Endothelial cell of hepatic sinusoid (primary cell): ENCODE results near the gene GRM4.

Experiments used
- in situ Hi-C: cut with HindIII; loops from 2 replicates; pipeline ENCODE4 v1.10.0; 2017; ENCODE audit warnings: low sequenced_read_pairs

The GRM4 gene

DNA sequence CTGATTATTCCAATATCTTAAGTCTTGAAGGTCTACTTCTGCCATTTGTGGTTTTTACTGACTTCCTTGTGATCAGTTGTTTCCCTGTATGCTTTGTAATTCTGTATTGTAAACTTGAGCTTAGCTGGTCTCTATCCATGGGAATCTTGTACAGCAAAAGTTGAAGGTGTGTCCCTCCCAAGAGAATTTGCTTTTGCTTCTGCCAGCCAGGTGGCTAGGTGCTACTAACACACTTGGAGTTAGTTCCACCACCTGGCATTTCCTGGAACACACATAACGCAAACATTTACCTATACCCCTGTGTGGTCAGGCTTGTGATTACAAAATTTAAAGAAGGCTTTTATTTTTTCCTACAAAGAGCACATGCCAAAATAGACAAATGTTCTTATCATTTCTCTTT is 141.2 kb downstream of the GRM4 start:
- in situ Hi-C loops: loop anchor here (5.0 kb wide), 1 partner anchor 122 kb away; no protein-coding TSS in a partner anchor

DNA sequence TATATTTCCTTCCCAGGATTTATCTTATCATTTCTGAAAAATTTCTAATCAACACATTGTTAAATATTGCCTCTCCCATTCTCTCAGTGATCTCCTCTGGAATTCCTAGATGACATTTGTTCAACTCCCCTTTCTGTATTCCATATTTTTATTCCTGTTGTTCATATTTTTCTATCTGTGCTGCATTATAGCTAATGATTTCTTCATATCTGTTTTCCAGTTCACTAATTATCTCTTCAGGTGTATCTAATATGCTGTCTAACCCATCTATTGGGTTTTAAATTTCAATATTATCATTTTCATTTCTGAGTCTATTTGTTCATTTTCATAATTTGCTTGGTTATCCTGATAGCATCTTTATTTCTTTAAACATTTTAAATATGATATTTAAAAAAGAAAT is 141.9 kb downstream of the GRM4 start:
- in situ Hi-C loops: no loop called here

DNA sequence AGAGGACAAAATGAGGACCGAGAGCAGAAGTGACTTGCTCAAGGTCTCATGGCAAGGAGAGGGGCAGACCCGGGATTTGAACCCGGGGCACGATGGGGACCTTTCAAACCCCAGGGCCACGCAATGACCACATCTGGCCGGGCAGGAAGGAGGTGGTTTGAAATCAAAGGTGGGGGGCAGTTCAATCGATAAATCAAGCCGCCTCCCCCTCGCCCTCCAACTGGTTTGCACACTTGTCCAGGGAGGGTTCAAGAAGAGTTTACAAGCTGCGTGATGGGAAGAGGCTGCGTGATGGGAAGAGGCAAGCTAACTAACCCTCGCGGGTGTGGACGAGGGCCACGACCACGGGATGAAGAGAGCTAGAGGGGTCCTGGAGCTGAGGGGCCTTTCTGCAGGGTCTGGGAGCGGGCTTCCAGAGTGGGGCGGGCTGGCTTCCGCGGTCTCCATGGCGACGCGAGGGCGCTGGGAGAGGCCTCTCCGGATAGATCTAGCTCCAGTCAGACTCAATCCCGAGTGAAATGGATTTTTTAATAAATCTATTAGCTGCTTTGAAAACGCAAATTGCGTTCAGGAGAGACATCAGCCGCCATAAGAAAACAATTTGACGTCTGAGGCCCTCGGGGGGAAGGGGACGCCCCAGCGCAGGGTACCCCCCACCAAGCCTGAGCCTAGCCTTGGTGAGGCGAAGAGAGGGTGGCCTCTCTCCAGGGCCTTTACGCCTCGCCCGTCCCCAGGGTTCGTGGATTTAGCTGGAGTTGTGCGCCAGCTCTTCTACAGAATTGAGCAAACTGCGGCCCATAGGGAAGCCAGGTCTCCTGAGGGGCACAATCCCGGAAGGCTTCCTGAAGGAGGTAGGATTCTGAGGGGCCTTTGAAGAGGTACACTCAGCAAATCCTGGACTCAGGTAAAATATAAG is 143.9 kb downstream of the GRM4 start:
- in situ Hi-C loops: no loop called here

DNA sequence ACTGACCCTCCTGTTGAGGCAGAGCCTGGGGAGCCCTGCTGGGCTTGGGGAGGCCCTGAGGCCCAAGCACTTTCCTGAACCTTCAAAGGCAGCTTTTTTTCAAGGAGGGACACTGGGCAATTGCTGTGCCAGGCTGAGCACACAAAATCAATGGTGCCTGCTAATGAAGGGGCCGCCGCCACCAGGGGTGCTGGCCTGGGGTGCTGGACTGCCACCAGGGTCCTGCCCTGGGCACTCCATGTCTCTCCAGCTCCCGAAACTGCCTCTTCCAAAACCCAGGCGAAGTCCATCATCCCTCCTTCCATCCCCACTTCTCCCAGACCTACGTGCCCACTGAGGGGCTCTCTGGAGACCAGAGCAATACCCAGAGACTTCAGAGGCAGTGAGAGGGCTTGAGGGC is 145.6 kb downstream of the GRM4 start:
- in situ Hi-C loops: no loop called here

DNA sequence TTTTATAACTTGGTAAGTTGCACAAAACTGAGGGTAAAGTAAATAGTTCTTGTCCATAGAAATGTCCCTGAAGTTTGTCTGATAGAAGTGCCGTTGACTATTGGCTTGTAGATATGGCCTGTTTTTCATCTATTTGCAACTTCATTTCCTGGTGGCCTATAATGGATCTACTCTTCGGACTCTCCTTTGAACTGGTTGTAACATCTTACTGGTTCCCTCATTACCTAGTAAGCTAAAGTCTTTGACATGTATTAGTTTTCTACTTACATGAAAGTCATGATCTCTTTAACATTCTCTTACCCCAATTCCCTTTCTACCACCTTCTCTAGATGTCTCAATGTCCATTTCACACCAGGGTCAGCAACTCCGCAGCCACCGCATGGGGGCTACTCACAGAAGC is 146.3 kb downstream of the GRM4 start:
- in situ Hi-C loops: no loop called here

DNA sequence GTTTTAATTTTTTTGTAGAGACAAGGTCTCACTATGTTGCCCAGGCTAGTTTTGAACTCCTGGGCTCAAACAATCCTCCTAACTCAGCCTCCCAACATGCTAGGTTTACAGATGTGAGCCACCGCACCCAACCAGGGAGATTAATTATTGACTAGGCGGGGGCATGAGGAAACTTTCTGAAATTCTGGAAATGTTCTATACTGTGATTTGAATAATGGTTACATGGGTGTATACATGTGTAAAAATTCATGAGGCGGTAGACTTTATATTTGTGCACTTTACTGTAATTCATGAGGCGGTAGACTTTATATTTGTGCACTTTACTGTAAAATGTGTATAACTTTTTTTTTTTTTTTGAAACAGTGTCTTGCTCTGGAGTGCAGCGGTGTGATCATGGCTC is 147.2 kb downstream of the GRM4 start:
- in situ Hi-C loops: no loop called here

DNA sequence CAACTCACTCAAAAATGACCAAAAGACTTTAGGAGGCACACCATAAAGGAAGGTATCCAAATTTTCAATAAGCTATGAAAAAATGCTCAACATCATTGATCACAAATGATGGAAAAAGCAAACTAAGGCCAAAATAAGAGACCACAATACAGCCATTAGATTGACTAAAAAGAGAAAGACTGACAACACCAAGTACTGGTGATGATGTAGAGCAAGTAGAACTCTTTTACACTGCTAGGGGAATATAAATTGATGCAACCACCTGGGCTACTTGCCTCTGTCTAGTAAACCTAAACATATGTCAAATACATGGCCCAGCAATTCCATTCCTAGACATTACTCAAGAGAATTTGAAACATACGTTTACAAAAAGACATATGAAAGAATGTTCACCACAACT is 148.6 kb downstream of the GRM4 start:
- in situ Hi-C loops: no loop called here

DNA sequence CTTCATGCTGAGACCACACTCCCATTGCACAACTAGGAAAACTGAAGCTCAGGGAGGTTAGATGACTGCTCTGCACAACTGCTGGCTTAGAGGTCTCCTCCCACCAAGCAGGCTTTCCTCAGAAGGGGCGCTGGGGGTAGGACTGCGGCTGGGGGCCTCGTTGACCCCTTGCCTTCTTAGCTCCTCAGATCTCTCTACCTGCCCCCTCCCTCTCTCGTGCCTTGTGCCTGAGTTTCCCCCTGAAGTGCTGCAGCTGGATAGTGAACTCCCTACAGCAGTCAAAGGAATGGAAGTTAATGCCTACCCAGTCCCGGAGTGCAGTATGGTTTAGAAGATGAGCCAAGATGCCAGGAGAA is 149.8 kb downstream of the GRM4 start:
- in situ Hi-C loops: no loop called here

DNA sequence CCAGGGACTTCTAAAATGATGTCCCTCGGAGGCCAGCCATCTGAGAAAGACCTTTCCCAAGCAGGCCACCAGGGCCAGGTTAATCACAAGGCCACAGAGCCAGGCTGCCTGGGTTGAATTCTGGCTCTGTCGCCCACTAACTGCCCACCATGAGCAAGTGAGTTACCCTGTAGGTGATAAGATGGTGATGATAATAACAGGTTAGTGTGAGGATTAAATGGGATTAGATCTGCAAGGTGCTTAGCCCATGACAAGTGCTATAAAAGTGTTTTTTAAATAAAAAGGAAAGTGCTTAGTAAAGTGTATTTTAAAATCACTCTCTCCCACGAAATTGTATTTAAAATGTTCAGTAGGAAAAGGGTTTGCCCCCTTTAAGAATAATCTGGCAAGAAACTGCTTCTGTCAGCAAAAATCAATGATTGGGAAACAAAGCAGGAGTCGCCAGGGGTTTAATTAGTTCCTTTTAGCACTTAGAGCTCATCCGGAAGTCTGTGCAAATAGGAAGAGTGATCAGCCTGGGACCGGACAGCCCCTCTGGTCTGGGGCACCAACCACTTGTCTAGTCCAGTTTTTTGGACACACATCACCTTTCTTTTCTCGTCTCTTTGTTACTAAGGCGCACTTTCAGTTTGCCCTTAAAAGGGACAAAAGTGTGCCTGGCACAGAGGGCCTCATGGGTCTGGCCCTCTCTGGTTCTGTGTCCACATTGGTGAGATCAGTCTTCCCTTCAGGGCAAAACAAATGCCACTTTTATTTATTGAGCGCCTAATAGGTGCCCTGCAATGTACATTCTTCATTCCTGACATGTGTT is 150.4 kb downstream of the GRM4 start:
- in situ Hi-C loops: no loop called here

DNA sequence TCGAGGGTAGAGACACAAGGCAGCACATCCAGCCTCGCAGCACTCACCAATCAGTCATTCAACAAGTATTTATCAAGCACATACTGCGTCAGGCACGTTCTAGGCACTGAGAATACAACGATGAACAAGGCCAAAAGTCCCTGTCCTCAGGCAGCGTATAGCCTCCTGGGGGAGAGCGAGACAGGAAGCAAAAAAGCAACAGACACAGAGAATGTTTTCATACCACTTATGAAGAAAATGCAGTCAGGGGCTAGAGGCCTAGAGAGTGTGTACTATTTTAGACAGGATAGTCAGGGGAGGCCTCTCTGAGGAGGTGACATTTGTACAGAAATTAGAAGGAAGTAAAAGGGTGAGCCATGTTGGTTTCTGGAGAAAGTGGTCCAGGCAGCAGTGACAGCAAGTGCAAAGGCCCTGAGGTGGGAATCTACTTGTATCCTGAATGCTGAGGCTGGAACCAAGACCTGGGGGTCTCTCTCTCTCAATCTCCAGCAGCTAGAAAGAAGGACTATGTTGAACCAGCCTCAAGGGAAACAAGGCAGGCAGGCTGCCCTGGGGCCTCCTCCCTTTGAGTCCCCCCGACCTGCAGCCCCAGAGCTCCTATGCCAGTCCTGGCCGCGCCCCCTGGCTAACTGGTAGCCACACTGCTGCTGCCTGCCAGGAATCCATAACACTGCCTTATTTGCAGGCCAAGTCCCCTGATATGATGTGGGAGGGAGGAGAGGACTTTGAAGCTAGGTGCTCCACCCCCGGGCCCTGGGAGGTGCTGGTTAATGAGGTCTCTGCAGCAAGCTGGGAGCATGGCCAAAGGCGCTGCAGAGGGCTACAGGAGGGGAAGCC is 151.2 kb downstream of the GRM4 start:
- in situ Hi-C loops: no loop called here

DNA sequence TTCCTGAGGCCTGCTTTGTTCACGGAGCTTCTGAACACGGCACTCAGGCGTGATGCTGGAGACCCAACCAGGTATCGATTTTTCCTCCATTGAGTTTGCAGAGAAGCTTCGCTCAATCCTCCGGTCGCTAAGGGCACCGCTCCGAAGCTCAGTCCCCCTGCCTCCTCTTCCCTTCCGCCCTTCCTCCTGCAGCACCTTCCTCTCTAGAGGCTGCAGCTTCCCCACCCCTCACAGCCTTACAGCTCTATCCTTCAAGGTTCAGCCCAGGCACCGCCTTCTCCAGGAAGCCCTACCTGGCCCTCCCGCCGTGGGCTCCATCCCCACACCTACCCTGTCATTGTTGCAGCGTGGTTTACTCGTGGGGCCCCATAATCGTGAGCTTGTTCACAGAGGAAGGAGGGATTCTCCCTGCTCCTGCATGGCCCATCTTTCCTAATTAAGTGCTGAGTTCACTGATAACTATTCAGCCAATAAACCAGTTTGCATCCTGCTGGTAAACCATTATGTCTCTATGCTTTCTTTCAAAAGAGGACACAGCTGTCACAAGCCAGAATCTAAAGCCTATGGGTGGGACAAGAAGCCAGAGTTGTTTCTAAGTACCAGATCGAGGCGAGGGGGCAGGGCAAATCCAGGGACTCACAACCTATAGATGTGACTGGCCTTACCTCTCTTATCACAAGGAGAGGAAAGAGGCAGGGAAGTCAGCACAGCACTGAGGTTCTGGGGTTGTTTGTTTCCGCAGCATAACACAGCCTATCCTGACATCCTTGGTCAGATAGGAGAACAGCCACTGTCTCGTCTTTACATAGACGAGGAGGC is 152.0 kb downstream of the GRM4 start:
- in situ Hi-C loops: no loop called here

DNA sequence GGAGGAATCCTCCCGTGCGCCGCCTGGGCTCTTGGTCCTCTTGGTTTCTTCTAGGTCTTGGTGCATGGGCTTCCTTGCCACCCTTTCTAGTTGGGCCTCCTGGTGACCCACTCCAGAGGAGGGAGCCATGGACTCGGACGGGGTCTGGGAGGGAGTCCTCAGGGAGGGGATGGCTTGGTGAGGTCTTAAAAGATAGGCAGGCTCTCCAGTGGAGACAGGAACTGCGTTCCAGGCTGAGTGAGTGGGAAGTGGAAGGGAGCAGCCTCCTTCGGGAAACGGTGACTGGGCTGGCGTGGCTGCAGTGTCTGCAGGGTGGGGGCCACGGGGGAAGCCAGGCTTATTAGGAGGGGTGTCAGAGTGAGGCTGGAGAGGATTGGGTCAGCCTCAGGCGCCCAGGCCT is 152.8 kb downstream of the GRM4 start:
- in situ Hi-C loops: no loop called here

DNA sequence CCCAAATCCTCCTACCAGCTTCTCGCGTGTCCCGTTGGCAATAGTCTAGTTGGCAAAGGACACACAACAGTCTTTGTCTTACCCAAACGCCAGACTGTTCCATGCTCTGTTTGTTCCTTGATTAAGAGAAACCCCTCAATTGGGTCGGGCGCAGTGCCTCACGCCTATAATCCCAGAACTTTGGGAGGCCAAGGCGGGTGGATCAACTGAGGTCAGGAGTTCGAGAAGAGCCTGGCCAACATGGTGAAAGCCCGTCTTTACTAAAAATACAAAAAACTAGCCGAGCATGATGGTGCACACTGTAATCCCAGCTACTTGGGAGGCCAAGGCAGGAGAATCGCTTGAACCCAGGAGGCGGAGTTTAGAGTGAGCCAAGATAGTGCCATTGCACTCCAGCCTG is 153.7 kb downstream of the GRM4 start:
- in situ Hi-C loops: no loop called here

DNA sequence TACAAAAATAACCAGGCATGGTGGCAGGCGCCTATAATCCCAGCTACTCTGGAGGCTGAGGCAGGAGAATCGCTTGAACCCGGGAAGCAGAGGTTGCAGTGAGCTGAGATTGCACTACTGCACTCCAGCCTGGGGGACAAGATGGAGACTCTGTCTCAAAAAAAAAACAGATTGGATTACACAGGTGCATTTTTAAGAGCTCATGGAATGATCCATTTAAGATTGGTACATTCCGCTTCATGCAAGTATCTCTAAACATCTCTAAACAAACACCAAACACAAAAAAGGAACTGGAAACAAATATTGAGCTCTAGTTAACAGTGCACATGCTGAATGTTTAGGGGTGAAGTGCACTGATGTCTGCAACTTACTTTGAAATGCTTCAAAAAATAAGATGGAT is 154.3 kb downstream of the GRM4 start:
- in situ Hi-C loops: no loop called here

DNA sequence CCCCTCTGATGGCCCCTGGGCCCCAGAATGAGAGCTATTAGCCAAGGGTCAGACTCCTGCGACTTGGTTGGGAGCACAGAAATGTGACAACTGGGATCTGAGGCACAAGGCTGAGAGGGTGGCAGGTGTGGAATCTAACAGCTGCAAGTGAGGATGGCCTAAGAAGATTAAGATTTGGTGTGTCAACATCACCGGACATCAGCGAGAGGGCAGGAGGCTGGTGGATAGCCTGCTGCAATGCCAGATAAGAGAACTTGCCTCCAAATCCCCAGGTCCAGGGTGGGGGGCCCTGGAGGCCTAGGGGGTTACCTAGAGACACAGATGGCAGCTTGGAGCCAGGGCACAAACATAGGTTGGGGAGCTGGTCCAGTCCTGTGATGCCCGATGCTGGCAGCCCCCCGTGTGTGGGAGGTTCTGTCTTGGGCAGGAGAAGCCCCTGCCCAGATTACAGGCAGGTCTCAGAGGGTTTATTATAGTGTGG is 155.8 kb downstream of the GRM4 start:
- in situ Hi-C loops: no loop called here

DNA sequence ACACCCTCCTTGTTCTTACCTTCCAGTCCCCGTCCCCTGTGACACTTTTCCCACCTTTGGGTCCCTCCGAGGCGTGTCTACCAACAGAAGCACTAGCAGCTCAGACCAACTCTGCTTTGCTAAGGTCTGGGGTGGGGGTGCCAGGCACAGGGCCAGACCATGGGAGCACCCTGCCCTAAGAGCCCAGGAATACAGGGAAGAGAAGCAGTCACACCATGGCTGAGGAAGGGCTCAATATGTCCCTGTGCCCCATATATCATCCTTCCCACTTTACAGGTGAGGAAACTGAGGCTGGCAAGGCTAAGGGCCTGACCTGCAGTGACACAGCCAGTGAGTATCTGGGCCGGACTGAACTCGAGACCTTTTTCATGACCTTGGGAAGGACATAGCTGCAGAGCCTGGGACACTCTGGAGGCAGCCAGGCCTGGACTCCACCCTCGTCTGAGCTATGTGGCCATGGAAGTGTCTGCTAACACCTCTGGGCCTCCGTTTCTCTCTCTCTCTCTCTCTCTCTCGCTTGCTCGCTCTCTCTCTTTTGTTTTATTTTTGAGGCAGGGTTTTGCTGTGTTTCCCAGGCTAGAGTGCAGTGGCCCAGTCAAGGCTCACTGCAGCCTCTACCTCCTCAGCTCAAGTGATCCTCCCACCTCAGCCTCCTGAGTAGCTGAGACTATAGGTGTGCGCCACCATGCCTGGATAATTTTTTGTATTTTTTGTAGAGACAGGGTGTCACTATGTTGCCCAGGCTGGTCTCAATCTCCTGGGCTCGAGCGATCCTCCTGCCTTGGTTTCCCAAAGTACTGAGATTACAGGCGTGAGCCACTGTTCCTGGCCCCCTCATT is 156.7 kb downstream of the GRM4 start:
- in situ Hi-C loops: no loop called here

DNA sequence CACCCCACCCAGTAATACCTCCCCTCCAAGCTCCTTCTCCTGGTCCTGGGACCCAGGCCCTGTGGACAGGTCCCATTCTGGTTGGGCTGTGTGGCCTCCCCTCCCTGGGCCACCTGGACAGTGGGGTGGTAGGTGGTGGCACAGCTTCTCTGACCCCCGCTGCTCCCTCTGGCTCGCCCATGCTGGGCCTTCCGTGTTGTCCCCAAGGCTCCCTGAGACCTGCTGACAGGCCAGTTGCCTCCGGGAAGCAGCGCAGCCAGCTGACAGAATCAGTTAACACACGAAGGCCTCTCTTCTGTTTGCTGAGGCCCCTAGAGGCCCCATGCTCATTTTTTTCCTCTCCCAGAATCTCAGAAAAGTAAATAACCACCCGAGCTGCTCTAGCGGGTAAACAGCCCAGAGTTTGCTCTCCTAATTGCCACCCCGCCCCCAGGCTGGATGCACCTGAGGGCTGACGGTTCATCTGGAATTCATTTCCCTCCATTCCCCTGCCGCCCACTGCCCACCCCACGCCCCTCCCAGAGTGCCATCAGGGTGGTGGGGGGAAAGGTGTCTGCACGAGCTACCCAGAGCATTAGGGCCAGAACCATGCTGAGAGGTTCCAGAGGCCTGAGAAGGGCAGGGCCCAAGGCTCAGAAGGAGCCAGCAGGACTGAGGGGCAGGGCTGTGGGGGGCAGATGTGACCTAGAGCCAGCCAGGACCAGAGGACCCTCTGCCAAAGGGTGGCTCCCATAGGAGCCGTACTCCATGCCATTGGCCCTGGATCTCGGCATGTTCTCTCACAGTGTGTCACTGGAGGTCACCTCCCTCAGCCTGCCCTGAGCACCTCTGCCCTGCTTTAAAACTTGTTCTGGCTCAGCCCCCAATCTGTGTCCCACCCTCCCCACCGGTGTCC is 157.5 kb downstream of the GRM4 start:
- in situ Hi-C loops: no loop called here

DNA sequence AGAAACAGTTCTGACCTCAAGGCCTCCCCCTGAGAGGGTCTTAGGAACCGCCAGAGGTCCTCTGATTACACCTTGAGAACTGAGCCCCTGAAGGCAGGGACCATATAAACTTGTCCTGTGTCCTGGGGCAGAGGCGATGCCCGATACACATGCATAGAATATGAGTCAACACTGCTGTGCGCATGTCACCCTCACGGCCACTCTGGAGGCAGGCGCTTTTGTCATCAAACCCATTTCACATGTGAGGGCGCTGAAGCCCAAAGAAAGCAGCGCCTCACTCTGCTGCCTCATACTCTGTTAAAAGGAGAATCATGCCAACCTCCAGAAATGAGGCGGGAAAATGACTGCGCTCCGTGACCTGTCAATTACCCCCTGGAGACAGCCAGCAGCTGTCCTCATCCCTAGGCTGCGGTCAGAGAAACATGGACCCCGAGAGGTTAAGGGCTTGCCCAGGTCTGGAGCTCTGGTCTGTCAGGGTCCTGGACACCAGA is 158.3 kb downstream of the GRM4 start:
- in situ Hi-C loops: no loop called here
